DMS79 treated with DMSO at 0.1 percent for 48 hours (cell line): ENCODE data around the gene TSPAN5.
"Not testable (repeated sequence)": the region's sequence is repeated elsewhere in the genome, so short reads cannot be mapped to it uniquely, and the experiment has no call there.

Experiments used
- DNase-seq: peaks from one replicate; lab custom pipeline; 2025; lab: John Stamatoyannopoulos, UW

The TSPAN5 gene

GRCh38 chr4:98658287-98659105 is at the start of gene TSPAN5:
Gene TSPAN5, minus strand, starts transcription at chr4:98658611.
- peak; percentile 16 for DNase-seq

- no peak for DNase-seq
Observed at GRCh38 chr4:98706935-98707334, 48.5 kb upstream of the TSPAN5 start.

GRCh38 chr4:98706200-98706813 is 47.9 kb upstream of the TSPAN5 start:
- no peak for DNase-seq

- not testable (repeated sequence) for DNase-seq
Observed at GRCh38 chr4:98705586-98705985, 47.2 kb upstream of the TSPAN5 start.

GRCh38 chr4:98700656-98701055 is 42.2 kb upstream of the TSPAN5 start:
- no peak for DNase-seq

GRCh38 chr4:98694076-98694475 is 35.7 kb upstream of the TSPAN5 start:
- DNase-seq, result no peak

GRCh38 chr4:98692411-98692810 is 34.0 kb upstream of the TSPAN5 start:
- no peak for DNase-seq

GRCh38 chr4:98691588-98691987 is 33.2 kb upstream of the TSPAN5 start:
- DNase-seq, result no peak

GRCh38 chr4:98689507-98690174 is 31.2 kb upstream of the TSPAN5 start:
- DNase-seq, result no peak

GRCh38 chr4:98688411-98689290 is 30.2 kb upstream of the TSPAN5 start:
- DNase-seq, result no peak

- no peak for DNase-seq
Observed at GRCh38 chr4:98687876-98688275, 29.5 kb upstream of the TSPAN5 start.

- DNase-seq, result no peak
Observed at GRCh38 chr4:98686847-98687246, 28.4 kb upstream of the TSPAN5 start.

GRCh38 chr4:98686043-98686707 is 27.8 kb upstream of the TSPAN5 start:
- DNase-seq, result no peak

GRCh38 chr4:98685225-98686042 is 27.0 kb upstream of the TSPAN5 start:
- no peak for DNase-seq

- DNase-seq, result no peak
Observed at GRCh38 chr4:98682719-98683118, 24.3 kb upstream of the TSPAN5 start.

- DNase-seq, result no peak
Observed at GRCh38 chr4:98680806-98681205, 22.4 kb upstream of the TSPAN5 start.

GRCh38 chr4:98679738-98680137 is 21.3 kb upstream of the TSPAN5 start:
- DNase-seq, result no peak

GRCh38 chr4:98677799-98678198 is 19.4 kb upstream of the TSPAN5 start:
- DNase-seq, result no peak

- DNase-seq, result no peak
Observed at GRCh38 chr4:98674404-98675173, 16.2 kb upstream of the TSPAN5 start.

- DNase-seq, result no peak
Observed at GRCh38 chr4:98673978-98674377, 15.6 kb upstream of the TSPAN5 start.
